ENCODE results near the gene TGFBR2.

DNA sequence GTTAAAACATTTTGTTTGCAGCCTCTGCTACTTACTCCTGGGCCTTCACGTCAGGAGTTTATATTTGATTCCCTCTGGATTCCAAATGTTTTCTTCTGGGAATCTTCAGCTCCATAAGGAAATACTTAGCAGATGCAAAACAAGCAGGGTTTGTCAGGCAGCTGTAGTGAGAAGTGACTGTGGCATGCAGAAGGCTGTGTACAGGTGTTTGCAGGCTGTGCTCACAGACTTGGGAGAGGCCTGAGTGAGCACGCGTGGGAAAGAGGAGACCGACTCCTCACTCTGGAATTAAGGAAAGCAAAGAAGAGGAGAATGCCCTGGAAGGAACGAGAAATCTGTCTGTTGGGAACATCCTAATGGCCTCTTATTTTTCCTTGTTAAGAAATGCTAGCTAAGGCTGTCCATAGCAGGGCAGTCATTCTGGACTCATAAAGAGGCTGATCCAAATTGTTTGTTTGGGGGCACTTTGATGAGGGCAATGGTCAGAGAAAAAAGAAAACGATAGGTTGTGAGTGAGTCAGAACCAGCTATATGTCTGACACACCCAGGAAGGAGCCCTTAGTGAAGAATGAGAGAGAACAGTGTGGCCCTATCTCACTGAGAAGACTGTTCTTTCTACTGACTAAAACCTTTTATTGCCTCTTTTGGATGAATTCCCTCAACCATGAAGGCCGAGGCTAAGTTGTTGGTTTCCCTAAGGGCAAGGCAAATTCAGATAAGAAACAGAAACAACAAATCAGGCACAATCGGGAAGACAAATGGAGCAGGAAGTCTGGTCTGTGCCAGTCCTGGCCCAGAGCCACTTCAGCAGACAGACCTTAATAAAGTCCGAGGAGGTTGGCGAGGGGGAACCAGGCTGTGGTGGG, 82.6 kb downstream of the TGFBR2 start:
- TF ChIP-seq, protein P1, sequence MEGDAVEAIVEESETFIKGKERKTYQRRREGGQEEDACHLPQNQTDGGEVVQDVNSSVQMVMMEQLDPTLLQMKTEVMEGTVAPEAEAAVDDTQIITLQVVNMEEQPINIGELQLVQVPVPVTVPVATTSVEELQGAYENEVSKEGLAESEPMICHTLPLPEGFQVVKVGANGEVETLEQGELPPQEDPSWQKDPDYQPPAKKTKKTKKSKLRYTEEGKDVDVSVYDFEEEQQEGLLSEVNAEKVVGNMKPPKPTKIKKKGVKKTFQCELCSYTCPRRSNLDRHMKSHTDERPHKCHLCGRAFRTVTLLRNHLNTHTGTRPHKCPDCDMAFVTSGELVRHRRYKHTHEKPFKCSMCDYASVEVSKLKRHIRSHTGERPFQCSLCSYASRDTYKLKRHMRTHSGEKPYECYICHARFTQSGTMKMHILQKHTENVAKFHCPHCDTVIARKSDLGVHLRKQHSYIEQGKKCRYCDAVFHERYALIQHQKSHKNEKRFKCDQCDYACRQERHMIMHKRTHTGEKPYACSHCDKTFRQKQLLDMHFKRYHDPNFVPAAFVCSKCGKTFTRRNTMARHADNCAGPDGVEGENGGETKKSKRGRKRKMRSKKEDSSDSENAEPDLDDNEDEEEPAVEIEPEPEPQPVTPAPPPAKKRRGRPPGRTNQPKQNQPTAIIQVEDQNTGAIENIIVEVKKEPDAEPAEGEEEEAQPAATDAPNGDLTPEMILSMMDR (IDR thresholded peaks at IDR 0.05 in 2 of 3, conservative IDR thresholded peaks at IDR 0.05 in 1 of 3; ENCODE audit: borderline replicate concordance in 1 of 3, insufficient read depth in 1 of 3, low read depth in 2 of 3, low read length in 2 of 3), result no peak
- TF ChIP-seq EZH2 (IDR thresholded peaks at IDR 0.05) (no peak), POLR2A (IDR thresholded peaks at IDR 0.05; ENCODE audit: borderline replicate concordance, extremely low read depth, insufficient read depth, insufficient read length) (no peak), RAD21 (IDR thresholded peaks at IDR 0.05; ENCODE audit: low read depth) (peak; percentile 17; the same call in 1 of the 2 replicates), SRF (IDR thresholded peaks at IDR 0.05; ENCODE audit: low read depth) (no peak), ELF1 (IDR thresholded peaks at IDR 0.05; ENCODE audit: borderline replicate concordance, low read depth) (no peak), EGR1 (IDR thresholded peaks at IDR 0.05; ENCODE audit: low read depth) (no peak), EZH2phosphoT487 (IDR thresholded peaks at IDR 0.05; ENCODE audit: borderline replicate concordance) (no peak), POLR2AphosphoS5 (IDR thresholded peaks at IDR 0.05; ENCODE audit: low read depth, low read length) (peak; percentile 4; the same call in 1 of the 2 replicates), YY1 (IDR thresholded peaks at IDR 0.05; ENCODE audit: extremely low read depth, insufficient replicate concordance, low read depth, low read length) (peak; percentile 31), SIN3A (IDR thresholded peaks at IDR 0.05; ENCODE audit: low read depth) (peak; percentile 56)
- TF ChIP-seq, protein P2, sequence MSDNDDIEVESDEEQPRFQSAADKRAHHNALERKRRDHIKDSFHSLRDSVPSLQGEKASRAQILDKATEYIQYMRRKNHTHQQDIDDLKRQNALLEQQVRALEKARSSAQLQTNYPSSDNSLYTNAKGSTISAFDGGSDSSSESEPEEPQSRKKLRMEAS (IDR thresholded peaks at IDR 0.05), result peak; percentile 58
- TF ChIP-seq, protein P3, sequence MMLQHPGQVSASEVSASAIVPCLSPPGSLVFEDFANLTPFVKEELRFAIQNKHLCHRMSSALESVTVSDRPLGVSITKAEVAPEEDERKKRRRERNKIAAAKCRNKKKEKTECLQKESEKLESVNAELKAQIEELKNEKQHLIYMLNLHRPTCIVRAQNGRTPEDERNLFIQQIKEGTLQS (IDR thresholded peaks at IDR 0.05), result no peak
- TF ChIP-seq, protein P4, sequence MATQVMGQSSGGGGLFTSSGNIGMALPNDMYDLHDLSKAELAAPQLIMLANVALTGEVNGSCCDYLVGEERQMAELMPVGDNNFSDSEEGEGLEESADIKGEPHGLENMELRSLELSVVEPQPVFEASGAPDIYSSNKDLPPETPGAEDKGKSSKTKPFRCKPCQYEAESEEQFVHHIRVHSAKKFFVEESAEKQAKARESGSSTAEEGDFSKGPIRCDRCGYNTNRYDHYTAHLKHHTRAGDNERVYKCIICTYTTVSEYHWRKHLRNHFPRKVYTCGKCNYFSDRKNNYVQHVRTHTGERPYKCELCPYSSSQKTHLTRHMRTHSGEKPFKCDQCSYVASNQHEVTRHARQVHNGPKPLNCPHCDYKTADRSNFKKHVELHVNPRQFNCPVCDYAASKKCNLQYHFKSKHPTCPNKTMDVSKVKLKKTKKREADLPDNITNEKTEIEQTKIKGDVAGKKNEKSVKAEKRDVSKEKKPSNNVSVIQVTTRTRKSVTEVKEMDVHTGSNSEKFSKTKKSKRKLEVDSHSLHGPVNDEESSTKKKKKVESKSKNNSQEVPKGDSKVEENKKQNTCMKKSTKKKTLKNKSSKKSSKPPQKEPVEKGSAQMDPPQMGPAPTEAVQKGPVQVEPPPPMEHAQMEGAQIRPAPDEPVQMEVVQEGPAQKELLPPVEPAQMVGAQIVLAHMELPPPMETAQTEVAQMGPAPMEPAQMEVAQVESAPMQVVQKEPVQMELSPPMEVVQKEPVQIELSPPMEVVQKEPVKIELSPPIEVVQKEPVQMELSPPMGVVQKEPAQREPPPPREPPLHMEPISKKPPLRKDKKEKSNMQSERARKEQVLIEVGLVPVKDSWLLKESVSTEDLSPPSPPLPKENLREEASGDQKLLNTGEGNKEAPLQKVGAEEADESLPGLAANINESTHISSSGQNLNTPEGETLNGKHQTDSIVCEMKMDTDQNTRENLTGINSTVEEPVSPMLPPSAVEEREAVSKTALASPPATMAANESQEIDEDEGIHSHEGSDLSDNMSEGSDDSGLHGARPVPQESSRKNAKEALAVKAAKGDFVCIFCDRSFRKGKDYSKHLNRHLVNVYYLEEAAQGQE (IDR thresholded peaks at IDR 0.05; ENCODE audit: low read depth), result no peak
